ENCODE results near the gene PSEN2.
"Not testable (repeated sequence)": the region's sequence is repeated elsewhere in the genome, so short reads cannot be mapped to it uniquely, and the experiment has no call there.

The PSEN2 gene

DNA sequence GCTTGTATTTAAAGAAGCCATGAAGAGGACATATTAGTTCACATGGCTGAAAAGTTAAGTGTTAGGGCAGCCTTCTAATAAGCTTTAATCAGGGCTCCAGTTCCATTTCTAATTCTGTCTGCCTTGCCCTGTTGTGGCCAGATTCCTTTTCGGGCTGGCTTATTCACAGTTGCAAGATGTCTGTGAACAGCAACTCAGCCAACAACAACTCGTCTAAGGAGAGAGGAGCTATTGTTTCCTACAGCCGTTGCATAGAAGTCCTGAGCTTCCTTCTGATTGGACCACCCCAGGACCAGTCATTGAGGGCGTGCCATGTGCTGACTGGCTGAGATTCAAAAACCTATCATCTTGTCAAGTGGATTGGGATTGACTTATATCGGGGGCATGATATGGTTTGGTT is 51.1 kb downstream of the PSEN2 start:
- no peak for DNase-seq

DNA sequence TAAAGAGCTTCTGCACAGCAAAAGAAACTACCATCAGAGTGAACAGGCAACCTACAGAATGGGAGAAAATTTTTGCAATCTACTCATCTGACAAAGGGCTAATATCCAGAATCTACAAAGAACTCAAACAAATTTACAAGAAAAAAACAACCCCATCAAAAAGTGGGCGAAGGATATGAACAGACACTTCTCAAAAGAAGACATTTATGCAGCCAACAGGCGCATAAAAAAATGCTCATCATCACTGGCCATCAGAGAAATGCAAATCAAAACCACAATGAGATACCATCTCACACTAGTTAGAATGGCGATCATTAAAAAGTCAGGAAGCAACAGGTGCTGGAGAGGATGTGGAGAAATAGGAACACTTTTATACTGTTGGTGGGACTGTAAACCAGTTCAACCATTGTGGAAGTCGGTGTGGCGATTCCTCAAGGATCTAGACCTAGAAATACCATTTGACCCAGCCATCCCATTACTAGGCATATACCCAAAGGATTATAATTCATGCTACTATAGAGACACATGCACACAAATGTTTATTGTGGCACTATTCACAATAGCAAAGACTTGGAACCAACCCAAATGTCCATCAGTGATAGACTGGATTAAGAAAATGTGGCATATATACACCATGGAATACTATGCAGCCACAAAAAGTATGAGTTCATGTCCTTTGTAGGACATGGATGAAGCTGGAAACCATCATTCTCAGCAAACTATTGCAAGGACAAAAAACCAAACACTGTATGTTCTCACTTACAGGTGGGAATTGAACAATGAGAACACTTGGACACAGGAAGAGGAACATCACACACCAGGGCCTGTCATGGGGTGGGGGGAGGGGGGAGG is 59.1 kb downstream of the PSEN2 start:
- DNase-seq: not testable (repeated sequence)

DNA sequence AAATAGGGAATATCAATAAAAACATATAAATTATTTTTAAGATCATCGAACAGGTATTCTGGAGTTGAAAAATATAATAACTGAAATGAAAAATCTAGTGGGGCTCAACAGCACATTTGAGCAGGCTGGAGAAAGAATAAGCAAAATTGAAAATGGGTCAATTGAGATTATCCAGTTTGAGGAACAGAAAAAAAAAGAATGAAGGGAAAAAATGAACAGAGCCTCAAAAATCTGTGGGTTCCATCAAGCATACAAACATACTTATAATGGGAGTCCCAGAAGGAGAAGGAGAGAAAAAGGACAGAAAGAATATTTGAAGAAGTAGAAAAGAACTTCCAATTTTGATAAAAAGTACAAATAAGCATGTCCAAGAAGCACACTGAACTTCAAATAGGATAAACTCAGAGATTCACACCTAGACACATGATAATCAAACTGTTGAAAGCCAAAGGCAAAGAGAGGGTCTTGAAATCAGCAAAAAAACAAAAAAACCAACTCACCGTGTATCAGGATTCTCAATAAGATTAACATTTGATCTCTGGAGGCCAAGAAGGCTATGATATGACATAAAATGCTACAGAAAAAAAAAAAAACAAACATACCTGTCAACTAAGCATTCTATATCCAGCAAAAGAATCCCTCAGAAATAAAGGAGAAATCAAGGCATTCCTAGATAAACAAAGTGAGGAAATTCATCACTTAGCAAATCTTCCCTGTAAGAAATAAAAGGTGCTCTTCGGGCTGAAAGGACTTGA is 64.2 kb downstream of the PSEN2 start:
- no peak for DNase-seq

DNA sequence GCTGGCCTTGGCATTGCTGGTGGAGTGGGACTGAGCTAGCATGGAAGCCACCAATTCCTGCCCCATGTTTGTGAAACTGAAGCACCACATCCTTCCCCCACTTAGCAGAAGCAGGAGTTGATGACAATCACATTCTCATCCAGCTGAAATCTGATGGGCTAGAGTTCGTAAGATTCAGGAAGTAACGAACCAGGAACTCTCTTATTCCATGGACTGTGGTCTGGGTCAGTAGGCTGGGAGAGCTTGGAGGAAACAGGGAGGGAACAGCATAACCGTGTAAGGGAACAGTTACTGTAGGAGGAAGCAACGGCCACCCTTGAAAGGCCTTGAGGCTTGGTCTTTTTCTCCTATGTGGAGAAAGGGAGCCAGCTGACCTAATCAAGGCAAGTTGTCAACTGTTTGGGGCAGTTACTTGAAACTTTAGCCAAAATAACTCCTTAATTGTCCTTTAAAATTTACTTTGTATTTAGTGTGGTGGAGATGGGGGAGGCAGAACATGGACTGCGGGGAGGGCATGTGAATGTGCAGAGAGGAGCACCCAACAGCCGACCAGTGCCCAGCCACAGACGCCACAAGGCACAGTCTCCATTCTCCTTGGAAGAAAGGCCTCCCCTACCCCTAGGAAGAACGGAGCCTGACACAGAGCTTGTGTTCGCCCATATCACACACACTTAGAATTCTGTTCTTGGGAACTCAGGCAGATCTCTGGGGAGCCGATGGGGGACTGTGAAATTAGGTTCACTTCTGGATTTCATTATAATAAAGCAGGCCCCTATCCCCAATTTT is 67.7 kb downstream of the PSEN2 start:
- DNase-seq: no peak

DNA sequence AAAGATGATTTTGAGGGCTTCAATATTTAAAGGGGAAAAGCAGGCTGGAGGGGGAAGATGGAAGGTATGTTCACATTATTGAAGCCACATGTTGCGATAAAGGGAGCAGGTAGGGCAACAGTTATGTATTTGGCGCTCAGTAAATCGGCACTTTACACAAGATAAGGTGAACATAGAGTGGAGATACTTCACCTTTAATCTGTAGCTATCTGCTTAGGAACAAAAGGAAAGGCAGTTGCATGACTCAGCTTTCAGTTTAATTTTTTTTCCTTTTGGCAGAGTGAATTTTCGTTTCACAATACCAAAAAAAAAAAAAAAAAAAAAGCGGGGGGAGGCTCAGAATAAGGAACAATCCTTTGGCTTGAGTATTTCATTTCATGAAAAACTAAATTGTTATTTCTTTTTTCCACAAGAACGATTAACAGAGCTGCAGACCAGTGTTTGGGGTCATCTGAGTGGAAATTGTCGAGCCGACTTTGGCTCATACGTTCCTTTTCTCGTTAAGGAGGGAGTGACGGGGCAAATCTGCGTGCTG is 68.6 kb downstream of the PSEN2 start:
- DNase-seq: no peak

DNA sequence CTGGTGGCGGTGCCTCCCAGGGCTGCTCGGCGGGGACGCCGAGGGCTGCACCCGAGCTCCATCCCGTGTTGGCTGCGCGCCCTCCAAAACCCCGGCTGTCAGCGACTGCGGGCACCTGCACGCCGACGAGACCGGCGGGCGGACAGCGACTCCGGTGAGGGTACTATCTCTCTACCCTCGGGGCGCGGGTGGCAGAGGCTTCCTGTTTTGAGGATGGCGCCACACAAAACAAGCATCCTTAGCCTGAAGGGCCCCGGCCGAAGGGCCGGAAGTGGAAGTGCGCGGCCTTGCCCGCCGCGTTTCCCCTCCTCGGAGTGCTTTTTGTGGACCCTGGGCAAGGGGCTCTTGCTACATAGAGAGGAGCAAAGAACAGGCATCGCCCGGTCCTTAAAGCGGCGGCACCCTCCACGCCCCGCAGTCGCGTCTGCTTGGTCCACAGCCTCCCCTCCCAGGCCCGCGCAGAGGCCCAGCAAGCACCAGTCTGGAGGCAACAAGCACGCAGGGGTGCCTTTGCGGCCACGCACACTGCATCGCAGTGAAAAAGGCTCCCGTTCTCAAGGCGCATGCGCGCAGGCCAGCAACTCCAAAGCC is 69.1 kb downstream of the PSEN2 start:
- no peak for DNase-seq

DNA sequence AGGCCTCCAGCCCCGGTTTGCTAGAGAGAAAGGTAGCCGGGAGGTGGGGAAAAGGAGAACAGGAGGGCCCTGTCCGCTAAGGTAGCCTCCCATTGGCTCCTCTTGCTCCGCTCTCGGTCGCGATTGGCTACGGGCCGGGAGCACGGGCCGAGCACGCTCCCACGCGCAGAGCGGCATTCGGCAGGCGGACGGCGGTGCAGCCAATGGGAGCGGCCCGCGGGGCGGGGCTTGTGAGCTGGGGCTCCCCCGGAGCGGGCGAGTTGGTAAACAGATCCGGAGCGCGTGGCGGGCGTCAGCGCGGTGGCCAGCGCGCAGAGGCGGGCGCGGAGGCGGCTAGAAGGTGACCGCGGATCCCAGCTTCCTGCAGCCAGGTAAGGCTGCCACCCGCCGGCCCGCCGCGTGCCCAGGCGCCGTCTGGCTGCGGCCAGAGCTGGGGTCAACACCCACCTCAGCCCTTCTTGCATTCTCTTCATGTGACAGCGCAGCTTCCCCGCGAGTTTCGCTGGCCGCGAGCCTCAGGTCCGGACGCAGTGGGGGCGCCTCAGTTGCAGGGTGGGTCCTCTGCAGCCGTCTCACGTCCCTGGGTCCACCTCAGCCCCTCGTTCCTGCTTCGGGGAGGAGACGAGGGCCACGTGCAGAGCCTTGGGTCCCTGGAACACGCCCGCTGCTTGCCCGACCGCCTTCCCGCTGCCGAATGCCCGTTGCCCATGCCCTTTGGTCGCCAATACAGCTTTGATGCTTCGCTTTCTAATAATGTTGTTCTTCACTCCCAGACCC is 69.8 kb downstream of the PSEN2 start, which contains the start of gene COQ8A:
Gene COQ8A, plus strand, starts transcription at position 266 of the 777 bp plus-strand sequence. CDS start 21,092 bp downstream, outside the sequence.
- peak; percentile 66 for DNase-seq

DNA sequence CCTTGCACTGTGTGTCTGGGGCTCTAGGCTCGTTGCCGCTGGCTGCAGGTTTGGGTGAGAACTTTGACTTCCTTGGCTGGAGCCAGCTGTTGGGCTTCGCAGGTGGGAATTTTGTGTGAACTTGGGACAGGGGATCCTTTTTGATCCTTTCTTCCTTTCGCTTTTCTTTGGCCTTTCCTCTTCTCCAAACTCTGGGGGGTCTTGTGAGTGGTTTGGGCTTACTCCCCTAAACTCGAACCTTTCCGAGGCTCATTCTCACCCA is 70.3 kb downstream of the PSEN2 start:
- DNase-seq: no peak

DNA sequence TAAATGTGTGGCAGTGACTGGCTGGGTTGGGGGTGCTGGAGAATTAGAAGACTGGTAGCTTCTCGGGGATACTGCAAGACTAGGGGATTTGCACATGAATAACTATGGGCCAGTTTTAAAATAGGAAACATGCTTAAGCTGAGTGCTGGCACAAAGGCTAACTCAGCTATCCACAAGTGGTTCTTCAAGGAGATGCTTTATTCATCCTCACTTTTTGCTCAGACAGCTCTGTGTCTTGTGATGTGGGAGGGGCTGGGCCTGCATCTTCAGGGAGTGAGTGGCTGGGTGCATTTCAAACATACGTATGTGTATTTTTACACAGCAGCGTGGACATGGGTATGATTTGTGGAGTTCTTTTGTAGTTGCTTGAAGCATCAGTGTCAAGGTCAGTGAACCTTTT is 72.0 kb downstream of the PSEN2 start:
- no peak for DNase-seq

DNA sequence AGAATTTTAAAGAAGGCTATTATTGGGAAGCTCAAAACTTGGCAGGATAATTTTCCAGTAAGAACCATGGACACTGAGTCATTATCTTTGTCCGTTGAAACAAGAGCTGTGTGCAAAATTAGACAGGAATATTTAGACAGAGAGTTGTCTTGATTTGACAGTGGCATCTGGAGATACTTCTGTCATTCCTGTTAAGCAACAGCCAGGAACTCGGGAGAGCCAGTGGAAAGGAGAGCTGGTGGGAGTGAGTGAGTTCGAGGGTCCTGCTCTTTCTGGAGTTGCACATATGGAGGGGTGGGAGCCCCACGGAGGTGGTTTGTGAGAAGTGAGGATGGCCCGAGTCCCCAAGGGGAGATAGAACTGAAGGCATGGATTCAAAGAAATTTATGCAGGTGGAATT is 72.7 kb downstream of the PSEN2 start:
- no peak for DNase-seq

DNA sequence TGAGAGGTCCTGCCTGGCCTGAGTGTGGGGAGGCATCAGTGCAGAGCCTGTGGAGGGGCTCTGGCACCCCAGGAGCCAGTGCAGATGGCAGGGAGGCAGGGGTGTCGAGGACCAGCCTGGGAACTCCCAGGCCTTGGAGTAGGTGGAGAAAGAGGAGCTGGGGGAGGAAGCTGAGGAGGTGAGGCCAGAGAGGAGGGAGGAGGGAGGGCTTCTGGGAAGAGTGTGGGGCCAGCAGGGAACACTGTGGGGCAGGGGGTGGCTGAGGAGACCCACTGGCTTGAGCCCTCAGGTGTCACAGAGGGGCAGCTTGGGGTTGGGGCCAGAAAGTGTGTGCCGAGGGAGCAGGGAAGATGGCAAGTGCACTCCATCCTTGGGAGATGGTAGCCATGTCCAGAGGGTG is 73.5 kb downstream of the PSEN2 start:
- DNase-seq: no peak

DNA sequence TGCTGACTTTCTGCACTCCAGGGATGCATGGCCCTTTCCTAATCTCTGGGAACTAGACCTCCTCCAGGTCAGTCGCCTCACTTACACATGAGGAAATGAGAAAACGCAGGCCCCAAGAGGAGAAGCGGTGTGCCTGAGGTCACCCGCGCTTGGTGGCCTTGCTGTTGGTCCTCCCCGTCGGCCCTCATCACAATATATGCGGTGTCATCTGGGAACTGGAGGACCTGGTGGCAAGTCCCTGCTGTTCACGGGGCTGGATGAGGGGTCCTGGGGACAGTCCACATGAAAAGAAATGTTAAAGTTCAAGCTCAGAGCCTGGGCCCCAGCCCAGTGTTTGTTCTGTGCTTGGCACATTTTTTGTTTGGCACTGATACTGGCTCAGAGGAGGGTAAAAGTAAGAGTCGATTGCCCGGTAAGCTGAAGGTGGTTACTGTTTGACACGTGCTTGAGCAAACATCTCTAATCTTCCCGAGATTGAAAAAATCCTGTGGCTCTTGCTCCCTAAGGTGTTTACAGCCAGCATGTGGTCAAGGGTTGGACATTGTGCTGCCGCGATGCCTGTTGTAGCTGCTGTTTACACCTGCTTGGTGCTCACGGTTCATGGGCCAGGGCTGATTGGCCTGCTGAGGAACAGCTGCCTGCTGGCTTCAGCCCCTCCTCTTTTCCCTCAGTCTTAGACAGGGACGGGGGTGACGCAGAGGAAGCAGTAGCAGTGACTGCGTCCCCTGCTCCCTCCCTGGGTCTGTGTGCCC is 74.9 kb downstream of the PSEN2 start:
- DNase-seq: no peak
